WI38 (cell line): ENCODE measurements around the gene ZDHHC20.
"Not testable (repeated sequence)": the region's sequence is repeated elsewhere in the genome, so short reads cannot be mapped to it uniquely, and the experiment has no call there.

Experiments
- H3K4me3 ChIP-seq: 2 replicates; pipeline ENCODE4 v1.5.1; 2011; ENCODE audit warnings: low read depth, mild to moderate bottlenecking, control low read depth, low read length
- CTCF ChIP-seq: IDR thresholded peaks from 2 replicates; pipeline ENCODE4 v1.5.1; 2012; ENCODE audit warnings: low read depth, mild to moderate bottlenecking, control low read depth, low read length

Gene ZDHHC20

GRCh38 chr13:21420706-21421105 lies 38.4 kb downstream of the ZDHHC20 start:
- no peak for TF ChIP-seq CTCF
- H3K4me3 ChIP-seq, result no peak overlapping the region

- H3K4me3 ChIP-seq, result no peak overlapping the region
- TF ChIP-seq CTCF, result no peak
Observed at GRCh38 chr13:21413013-21413412, 46.1 kb downstream of the ZDHHC20 start.

GRCh38 chr13:21410453-21410852 lies 48.6 kb downstream of the ZDHHC20 start:
- not testable (repeated sequence) for H3K4me3 ChIP-seq

GRCh38 chr13:21405309-21405708 lies 53.8 kb downstream of the ZDHHC20 start:
- H3K4me3 ChIP-seq, result no peak overlapping the region
- no peak for TF ChIP-seq CTCF

- no peak overlapping the region for H3K4me3 ChIP-seq
- TF ChIP-seq CTCF, result no peak
Observed at GRCh38 chr13:21402586-21403307, 56.4 kb downstream of the ZDHHC20 start.

- no peak for TF ChIP-seq CTCF
- H3K4me3 ChIP-seq, result no peak overlapping the region
Observed at GRCh38 chr13:21399741-21400140, 59.4 kb downstream of the ZDHHC20 start.

- no peak for TF ChIP-seq CTCF
Observed at GRCh38 chr13:21395953-21396352, 63.1 kb downstream of the ZDHHC20 start.

GRCh38 chr13:21389124-21389523 lies 70.0 kb downstream of the ZDHHC20 start:
- no peak overlapping the region for H3K4me3 ChIP-seq
- TF ChIP-seq CTCF, result no peak

More at GRCh38 chr13:21395953-21396352, 63.1 kb downstream of the ZDHHC20 start:
- H3K4me3 ChIP-seq, result no peak overlapping the region
